WTC11 (cell line): ENCODE measurements around the gene CTIF. TPM values are rescaled to one million over a fixed set of nuclear protein-coding genes. Genes with fewer than 3 reads are reported as not detected.

ENCODE experiments used
- ATAC-seq: fragments of 200-7000 bp; cut with Tn5 transposase; 2 replicates; pipeline ENCODE4 v1.10.0; 2021; ENCODE audit warnings: mild to moderate bottlenecking, moderate library complexity
- CTCF ChIA-PET: fragments of 300-600 bp; sonication (Branson Sonifier 250); formaldehyde crosslinking; loops from one replicate; lab custom pipeline; 2021; ENCODE audit warnings: antibody characterized with exemption; lab: Charles Lee
- POLR2A ChIA-PET: fragments of 350-600 bp; sonication (Branson Sonifier 250); formaldehyde crosslinking; loops from one replicate; lab custom pipeline; 2021; ENCODE audit warnings: antibody characterized with exemption; lab: Charles Lee
- DNase-seq: peaks from one replicate; pipeline ENCODE4 v3.0.0; 2021; ENCODE audit warnings: low spot score
- H3K27ac Mint-ChIP-seq: 2 replicates; pipeline ENCODE4 v1.8.0; 2021; ENCODE audit warnings: mixed read lengths
- H3K27me3 Mint-ChIP-seq: 2 replicates; pipeline ENCODE4 v1.8.0; 2021; ENCODE audit warnings: low read depth, mild to moderate bottlenecking, moderate library complexity, mixed read lengths
- H3K36me3 Mint-ChIP-seq: 2 replicates; pipeline ENCODE4 v1.8.0; 2021; ENCODE audit warnings: mixed read lengths
- H3K4me1 Mint-ChIP-seq: 2 replicates; pipeline ENCODE4 v1.8.0; 2022; ENCODE audit warnings: mixed read lengths
- H3K4me3 Mint-ChIP-seq: 2 replicates; pipeline ENCODE4 v1.8.0; 2021; ENCODE audit warnings: mild to moderate bottlenecking, moderate library complexity, mixed read lengths
- H3K9me3 Mint-ChIP-seq: 2 replicates; pipeline ENCODE4 v1.8.0; 2021; ENCODE audit warnings: mixed read lengths
- CDX4 ChIP-seq: fragments of 250-450 bp; sonication (Bioruptor Pico); IDR thresholded peaks from 2 replicates; pipeline ENCODE4 v1.9.0; 2021; ENCODE audit warnings: moderate library complexity, mild to moderate bottlenecking, inconsistent platforms, borderline replicate concordance
- CTCF ChIP-seq: fragments of 200-600 bp; IDR thresholded peaks from 2 replicates; pipeline ENCODE4 v1.8.0; 2022; ENCODE audit warnings: antibody characterized with exemption
- E2F1 ChIP-seq: sonication (generic); formaldehyde crosslinking; IDR thresholded peaks from 2 replicates; pipeline ENCODE4 v1.8.0; 2022; ENCODE audit warnings: mild to moderate bottlenecking, missing genetic modification reagents
- E2F5 ChIP-seq: sonication (generic); formaldehyde crosslinking; IDR thresholded peaks from 2 replicates; pipeline ENCODE4 v1.8.1; 2022; ENCODE audit warnings: mild to moderate bottlenecking, moderate library complexity, missing genetic modification reagents
- FOXJ3 ChIP-seq: sonication (generic); formaldehyde crosslinking; IDR thresholded peaks from 2 replicates; pipeline ENCODE4 v1.9.0; 2021; ENCODE audit warnings: missing genetic modification reagents, mild to moderate bottlenecking, borderline replicate concordance
- FOXK1 ChIP-seq: sonication (generic); formaldehyde crosslinking; IDR thresholded peaks from 2 replicates; pipeline ENCODE4 v1.8.0; 2022; ENCODE audit warnings: mild to moderate bottlenecking, moderate library complexity, missing genetic modification reagents
- FOXP4 ChIP-seq: sonication (generic); formaldehyde crosslinking; IDR thresholded peaks from 2 replicates; pipeline ENCODE4 v1.8.0; 2022; ENCODE audit warnings: mild to moderate bottlenecking, missing genetic modification reagents
- MLX ChIP-seq: sonication (generic); formaldehyde crosslinking; IDR thresholded peaks from 2 replicates; pipeline ENCODE4 v1.8.1; 2023; ENCODE audit warnings: mild to moderate bottlenecking, missing genetic modification reagents, moderate library complexity
- MXD4 ChIP-seq: fragments of 250-450 bp; sonication (Bioruptor Pico); IDR thresholded peaks from 2 replicates; pipeline ENCODE4 v1.8.0; 2021; ENCODE audit warnings: mild to moderate bottlenecking, moderate library complexity, borderline replicate concordance
- NFYB ChIP-seq: sonication (generic); formaldehyde crosslinking; conservative IDR thresholded peaks from 2 replicates; pipeline ENCODE4 v1.8.0; 2022; ENCODE audit warnings: low read depth, missing genetic modification reagents
- SOX15 ChIP-seq: fragments of 250-450 bp; sonication (Bioruptor Pico); IDR thresholded peaks from 2 replicates; pipeline ENCODE4 v1.9.0; 2021; ENCODE audit warnings: mild to moderate bottlenecking
- STAT6 ChIP-seq: sonication (generic); formaldehyde crosslinking; conservative IDR thresholded peaks from 2 replicates; pipeline ENCODE4 v1.8.1; 2023; ENCODE audit warnings: mild to moderate bottlenecking, low read depth, missing genetic modification reagents, moderate library complexity
- ZBTB43 ChIP-seq: sonication (generic); formaldehyde crosslinking; IDR thresholded peaks from 2 replicates; pipeline ENCODE4 v1.8.1; 2023; ENCODE audit warnings: mild to moderate bottlenecking, missing genetic modification reagents
- ZNF219 ChIP-seq: sonication (generic); formaldehyde crosslinking; IDR thresholded peaks from 2 replicates; pipeline ENCODE4 v1.8.0; 2023; ENCODE audit warnings: missing genetic modification reagents, mild to moderate bottlenecking, borderline replicate concordance
- ZNF232 ChIP-seq: sonication (generic); formaldehyde crosslinking; IDR thresholded peaks from 2 replicates; pipeline ENCODE4 v1.8.0; 2022; ENCODE audit warnings: mild to moderate bottlenecking, missing genetic modification reagents
- ZNF281 ChIP-seq: sonication (generic); formaldehyde crosslinking; IDR thresholded peaks from 2 replicates; pipeline ENCODE4 v1.8.0; 2023; ENCODE audit warnings: mild to moderate bottlenecking, missing genetic modification reagents
- ZNF416 ChIP-seq: fragments of 250-450 bp; sonication (Bioruptor Pico); IDR thresholded peaks from 2 replicates; pipeline ENCODE4 v1.9.0; 2021; ENCODE audit warnings: mild to moderate bottlenecking, inconsistent platforms
- total RNA-seq: library from RNA; stranded (reverse); gene quantifications from 3 replicates; pipeline ENCODE4 v1.2.3, GENCODE V29; 2021

The CTIF gene
- total RNA-seq, 1 experiment from 2014 or later: 28.5 TPM

GRCh38 chr18:48732767-48733424 is 194.1 kb downstream of the CTIF start (continued):
- no peak for TF ChIP-seq MLX (CRISPR knock-in tag)
- TF ChIP-seq NFYB (CRISPR knock-in tag): no peak
- no peak for TF ChIP-seq E2F1
- no peak for TF ChIP-seq SOX15 (CRISPR knock-in tag)

- Mint-ChIP-seq H3K27ac (no peak overlapping the region), H3K9me3 (no peaks in the 10 kb centered on the region), H3K27me3 (no peaks in the 10 kb centered on the region), H3K36me3 (no peaks in the 10 kb centered on the region), H3K4me1 (peaks cover 18% of the 10 kb centered on the region), H3K4me3 (no peak overlapping the region)
- ATAC-seq: no peak
- ChIA-PET POLR2A (no interaction called here), CTCF (no interaction called here)
- no peak for DNase-seq
- no peak for TF ChIP-seq STAT6 (CRISPR knock-in tag)
- no peak for TF ChIP-seq FOXP4 (CRISPR knock-in tag)
- TF ChIP-seq ZNF281 (CRISPR knock-in tag): no peak
- no peak for TF ChIP-seq ZBTB43 (CRISPR knock-in tag)
- no peak for TF ChIP-seq CTCF
- no peak for TF ChIP-seq MLX (CRISPR knock-in tag)
- TF ChIP-seq ZNF416 (CRISPR knock-in tag): no peak
- TF ChIP-seq FOXJ3 (CRISPR knock-in tag): no peak
- no peak for TF ChIP-seq MXD4 (CRISPR knock-in tag)
- TF ChIP-seq E2F5 (CRISPR knock-in tag): no peak
- no peak for TF ChIP-seq CDX4 (CRISPR knock-in tag)
- no peak for TF ChIP-seq ZNF219 (CRISPR knock-in tag)
- TF ChIP-seq ZNF232 (CRISPR knock-in tag): no peak
- no peak for TF ChIP-seq FOXK1 (CRISPR knock-in tag)
Measured at GRCh38 chr18:48733643-48734253, 194.9 kb downstream of the CTIF start.
